Stimulated activated CD4-positive, alpha-beta T cell treated with anti-CD3 and anti-CD28 coated beads, Interleukin-15, amount 100 ng/mL, for 24 hours (primary cell): ENCODE measurements around the gene KRTAP8-1.

Source experiments
- DNase-seq: peaks from one replicate; pipeline ENCODE4 v3.0.0-alpha.2; 2020

KRTAP8-1 gene

GRCh38 chr21:30813174-30813573, at the start of gene KRTAP8-1:
Gene KRTAP8-1, minus strand, starts transcription at chr21:30813274. Its CDS starts 54 bp downstream, at chr21:30813220.
- no peak for DNase-seq

- no peak for DNase-seq
These were observed 34.8 kb upstream of the KRTAP8-1 start for GRCh38 chr21:30847627-30848500.

- no peak for DNase-seq
These were observed 29.9 kb upstream of the KRTAP8-1 start for GRCh38 chr21:30842990-30843389.

- DNase-seq, result peak; percentile 50
These were observed 26.2 kb upstream of the KRTAP8-1 start for GRCh38 chr21:30839304-30839703.

- DNase-seq, result no peak
These were observed 25.5 kb upstream of the KRTAP8-1 start for GRCh38 chr21:30838536-30838935.

GRCh38 chr21:30831194-30831765, 18.2 kb upstream of the KRTAP8-1 start:
- DNase-seq, result peak; percentile 52

GRCh38 chr21:30829659-30830058, 16.6 kb upstream of the KRTAP8-1 start, which contains the start of gene KRTAP7-1:
Gene KRTAP7-1, minus strand, starts transcription at chr21:30829759. Its CDS starts 61 bp downstream, at chr21:30829698.
- no peak for DNase-seq

GRCh38 chr21:30818837-30819610, 6.0 kb upstream of the KRTAP8-1 start:
- DNase-seq, result no peak

- DNase-seq, result no peak
These were observed 12.5 kb downstream of the KRTAP8-1 start for GRCh38 chr21:30800605-30801004.

GRCh38 chr21:30793581-30794314, 19.3 kb downstream of the KRTAP8-1 start:
- DNase-seq, result no peak

- no peak for DNase-seq
These were observed 33.8 kb downstream of the KRTAP8-1 start for GRCh38 chr21:30779249-30779648.

- DNase-seq, result no peak
These were observed 43.2 kb downstream of the KRTAP8-1 start for GRCh38 chr21:30769724-30770431.
